ENCODE measurements around the gene NPAS1.

GRCh38 chr19:46975925-46976782, 43.5 kb upstream of the NPAS1 start:
- TF ChIP-seq CTCF (IDR thresholded peaks at IDR 0.05), result no peak
- no peak for TF ChIP-seq ZFX (IDR thresholded peaks at IDR 0.05; ENCODE audit: borderline replicate concordance)

Data from 22Rv1 (cell line).